ENCODE results near the gene GALNT2.

The GALNT2 gene

DNA sequence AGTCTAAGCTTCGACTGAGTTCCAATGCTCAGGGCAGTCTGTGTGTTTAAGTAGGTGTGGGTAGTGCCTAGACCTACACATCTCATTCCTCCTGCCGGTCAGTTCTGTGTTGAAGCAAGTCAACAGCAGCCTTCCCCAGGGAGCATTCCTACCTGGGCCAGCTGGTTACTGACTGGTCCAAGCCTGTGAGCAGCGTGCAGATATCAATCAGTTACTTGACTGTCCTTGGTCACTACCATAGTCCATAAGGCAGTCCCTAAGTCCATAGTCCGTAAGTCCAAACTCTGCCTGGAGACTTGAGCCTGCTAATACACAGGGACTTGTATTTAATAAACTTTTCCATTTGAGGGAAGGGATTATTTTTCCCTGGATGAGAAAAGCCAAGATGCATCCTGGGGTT, 187.2 kb downstream of the GALNT2 start:
- FAIRE-seq (no peak), DNase-seq (ENCODE audit: low spot score) (no peak)

DNA sequence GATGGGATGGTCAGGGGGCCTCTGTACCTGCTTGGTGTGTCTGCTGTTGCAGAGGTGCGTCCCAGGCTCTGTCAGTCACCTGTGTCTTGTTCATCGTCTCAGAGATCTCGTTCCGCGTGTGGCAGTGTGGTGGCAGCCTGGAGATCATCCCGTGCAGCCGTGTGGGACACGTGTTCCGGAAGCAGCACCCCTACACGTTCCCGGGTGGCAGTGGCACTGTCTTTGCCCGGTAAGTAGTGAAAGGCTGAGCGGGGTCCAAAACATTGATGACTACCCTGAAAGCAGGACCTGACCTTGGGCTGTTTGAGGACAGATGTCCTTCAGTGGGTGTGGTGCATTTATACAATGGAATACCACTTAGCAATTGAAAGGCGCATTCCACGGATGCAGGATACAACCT, 188.1 kb downstream of the GALNT2 start:
- DNase-seq (ENCODE audit: low spot score) (no peak), FAIRE-seq (no peak)

DNA sequence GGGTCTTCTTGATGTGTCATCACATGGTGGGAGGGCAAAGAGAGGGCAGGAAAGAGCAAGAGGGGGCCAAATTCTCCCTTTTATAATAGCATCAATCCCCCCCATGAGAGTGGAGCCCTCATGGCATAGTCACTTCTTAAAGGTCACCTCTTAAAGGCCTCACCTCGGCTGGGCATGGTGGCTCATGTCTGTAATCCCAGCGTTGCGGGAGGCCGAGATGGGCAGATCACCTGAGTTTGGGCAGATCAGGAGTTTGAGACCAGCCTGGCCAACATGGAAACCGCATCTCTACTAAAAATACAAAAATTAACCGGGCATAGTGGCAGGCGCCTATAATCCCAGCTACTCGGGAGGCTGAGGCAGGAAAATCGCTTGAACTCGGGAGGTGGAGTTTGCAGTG, 189.0 kb downstream of the GALNT2 start:
- DNase-seq (ENCODE audit: low spot score) = no peak
- FAIRE-seq = no peak

DNA sequence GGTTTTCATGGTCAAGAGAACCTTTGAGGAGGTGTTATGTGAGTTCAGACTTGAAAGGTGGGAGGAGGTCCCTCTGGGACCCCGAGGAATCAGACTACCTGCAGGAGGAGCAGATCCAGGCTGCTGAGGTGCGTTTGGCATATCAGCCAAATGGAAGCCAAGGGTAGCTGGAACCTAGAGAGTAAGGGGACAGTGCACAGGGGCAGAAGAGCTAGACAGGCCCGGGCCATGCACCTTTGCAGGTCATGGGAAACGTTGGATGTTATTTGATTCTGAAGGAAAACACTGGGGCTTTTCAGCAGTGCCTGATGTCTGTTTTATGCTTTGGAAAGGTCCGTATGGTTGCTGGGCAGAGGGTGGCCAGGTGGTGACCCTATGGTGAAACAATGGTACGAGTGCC, 189.9 kb downstream of the GALNT2 start:
- no peak for FAIRE-seq
- no peak for DNase-seq (ENCODE audit: low spot score)

DNA sequence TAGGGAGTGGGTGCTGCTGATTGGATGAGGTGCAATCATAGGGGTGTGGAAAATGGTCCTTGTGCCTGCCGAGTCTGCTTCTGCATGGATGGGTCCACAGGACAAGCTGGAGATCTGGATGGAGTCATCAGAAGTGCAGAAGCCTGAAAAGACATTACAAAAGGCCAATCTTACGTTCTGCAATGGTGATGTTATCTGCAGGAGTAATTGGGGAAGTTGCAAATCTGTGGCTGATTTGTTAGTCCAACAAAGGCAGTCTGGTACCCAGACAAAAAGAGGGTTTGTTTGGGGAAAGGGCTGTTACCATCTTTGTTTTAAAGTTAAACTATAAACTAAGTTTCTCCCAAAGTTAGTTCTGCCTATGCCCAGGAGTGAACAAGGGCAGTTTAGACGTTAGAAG, 192.6 kb downstream of the GALNT2 start:
- no peak for DNase-seq (ENCODE audit: low spot score)
- FAIRE-seq = no peak

DNA sequence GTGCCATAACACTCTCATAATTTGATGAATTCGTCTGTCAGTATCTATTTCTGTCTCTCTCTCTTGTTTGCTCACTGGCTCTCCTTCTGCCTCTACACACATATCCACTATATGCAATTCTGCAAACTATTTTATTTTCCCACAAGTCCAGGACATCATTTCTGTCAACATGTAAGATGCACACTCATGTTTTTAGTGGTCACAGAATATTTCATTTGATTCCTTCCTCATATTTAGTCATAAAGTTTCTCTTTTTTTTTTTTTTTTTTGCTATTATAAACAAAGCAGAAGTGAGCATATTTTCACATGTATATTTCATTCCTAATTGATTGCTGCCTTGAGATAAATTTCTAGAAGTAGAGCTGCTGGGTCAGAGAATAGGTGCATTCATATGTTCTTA, 193.8 kb downstream of the GALNT2 start:
- FAIRE-seq (no peak), DNase-seq (ENCODE audit: low spot score) (no peak)

DNA sequence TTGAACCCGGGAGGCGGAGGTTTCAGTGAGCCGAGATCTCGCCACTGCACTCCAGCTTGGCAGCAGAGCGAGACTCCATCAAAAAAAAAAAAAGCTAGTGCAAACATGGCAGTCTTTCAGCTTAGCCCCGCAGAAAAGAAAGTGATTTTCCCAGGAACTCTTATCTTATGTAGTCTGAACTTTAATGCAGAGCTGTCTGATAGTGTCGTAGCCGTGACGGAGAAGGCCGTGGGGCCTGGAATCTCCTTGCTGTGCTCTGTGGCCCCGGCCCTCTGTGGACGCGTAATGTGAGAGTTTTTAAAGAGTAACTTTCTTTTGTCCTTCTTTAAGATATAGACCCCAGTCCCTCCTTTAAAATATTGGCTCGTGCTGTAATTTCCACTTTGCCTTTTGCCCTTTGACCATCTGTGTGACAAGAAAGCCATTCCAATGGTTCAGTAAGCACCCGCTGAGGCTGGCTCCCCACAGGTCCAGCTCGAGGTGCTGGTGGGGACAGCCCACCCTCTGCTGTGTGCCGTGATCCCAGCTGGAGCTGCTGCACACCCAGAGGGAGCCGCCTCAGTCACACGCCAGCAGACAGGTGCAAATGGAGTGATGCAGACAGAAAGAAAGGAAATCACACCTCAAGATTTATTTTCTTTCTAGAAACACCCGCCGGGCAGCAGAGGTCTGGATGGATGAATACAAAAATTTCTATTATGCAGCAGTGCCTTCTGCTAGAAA, 195.1 kb downstream of the GALNT2 start:
- DNase-seq (ENCODE audit: low spot score) (no peak), FAIRE-seq (no peak)

DNA sequence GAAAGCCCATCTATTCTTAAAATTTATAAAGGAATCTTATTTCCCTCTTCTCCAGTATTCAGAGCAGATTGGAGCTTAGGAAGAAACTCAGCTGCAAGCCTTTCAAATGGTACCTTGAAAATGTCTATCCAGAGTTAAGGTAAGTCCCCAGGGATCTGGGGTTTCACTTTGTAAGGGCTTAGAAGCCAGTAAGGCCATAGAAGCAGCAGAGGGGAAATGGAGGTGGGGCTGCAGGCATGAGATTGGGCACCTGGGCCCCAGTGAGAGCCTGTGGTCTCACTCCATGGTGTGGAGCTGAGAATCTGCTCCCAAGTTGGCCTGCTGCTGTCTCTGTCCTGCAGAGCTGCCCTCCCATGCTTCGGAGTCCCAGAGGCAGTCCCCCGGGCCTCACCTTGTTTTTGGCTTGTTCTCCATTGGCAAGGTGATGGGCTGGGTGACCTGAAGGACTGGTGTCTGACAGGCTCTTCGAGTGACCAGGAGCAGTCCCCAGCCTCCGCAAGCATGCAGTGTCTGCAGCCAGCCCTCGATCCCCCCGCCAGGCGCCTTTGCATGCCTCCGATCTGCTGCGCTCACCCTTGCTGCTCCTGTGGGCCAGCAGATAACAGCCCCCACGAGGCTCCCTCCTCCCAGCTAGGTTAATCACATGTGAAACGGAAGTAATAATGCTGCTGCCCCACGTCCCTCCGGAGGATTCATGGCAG, 196.0 kb downstream of the GALNT2 start:
- DNase-seq (ENCODE audit: low spot score) (no peak), FAIRE-seq (no peak)

DNA sequence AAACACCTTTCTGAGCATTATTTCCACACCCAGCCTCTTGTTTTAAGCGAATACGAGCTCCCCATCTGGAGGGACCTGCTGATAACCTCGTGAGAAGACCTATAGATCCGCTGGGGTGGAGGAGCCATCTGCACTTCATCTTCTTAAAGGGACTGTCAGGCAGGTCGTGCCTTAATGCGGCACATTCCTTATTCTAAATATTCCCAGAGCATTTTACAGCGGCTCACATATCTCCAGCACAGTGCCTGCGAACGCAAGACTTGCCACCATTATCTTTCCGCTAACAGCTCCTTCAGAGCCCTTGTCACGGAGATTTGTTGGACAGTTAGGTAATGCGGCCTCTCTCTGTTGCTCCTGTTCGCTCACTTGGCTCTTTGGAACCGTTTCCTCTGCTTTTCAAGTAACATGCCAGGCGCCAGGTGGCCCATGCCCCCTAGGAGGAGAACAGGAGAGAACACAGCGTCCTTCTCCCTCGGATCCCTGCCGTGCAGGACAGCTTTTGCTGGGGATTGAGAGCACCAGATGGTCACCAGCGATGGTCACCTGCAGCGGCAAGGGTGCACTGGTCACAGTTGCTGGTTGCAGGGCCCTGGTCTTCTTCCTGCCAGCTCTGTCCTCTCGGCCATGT, 196.6 kb downstream of the GALNT2 start:
- FAIRE-seq = no peak
- no peak for DNase-seq (ENCODE audit: low spot score)

DNA sequence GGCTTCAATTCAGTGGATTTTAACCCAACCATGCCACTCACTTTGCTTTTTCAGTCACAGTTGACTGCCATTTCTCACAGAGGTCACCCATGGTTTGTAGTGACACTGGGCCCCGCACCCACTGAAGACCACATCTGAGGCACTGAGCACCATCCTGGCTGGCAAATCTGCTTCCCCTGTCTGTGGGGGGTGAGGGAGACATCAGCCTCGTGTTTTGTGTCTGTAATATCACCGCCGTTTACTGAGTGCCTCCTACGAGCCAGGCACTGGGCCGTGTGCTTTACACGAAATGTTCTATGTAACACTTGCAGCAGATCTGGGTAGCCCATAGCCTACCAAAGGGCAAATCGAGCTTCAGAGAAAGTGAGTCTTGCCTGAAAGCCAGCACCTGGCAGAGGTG, 197.3 kb downstream of the GALNT2 start:
- DNase-seq (ENCODE audit: low spot score) = no peak
- FAIRE-seq = no peak

DNA sequence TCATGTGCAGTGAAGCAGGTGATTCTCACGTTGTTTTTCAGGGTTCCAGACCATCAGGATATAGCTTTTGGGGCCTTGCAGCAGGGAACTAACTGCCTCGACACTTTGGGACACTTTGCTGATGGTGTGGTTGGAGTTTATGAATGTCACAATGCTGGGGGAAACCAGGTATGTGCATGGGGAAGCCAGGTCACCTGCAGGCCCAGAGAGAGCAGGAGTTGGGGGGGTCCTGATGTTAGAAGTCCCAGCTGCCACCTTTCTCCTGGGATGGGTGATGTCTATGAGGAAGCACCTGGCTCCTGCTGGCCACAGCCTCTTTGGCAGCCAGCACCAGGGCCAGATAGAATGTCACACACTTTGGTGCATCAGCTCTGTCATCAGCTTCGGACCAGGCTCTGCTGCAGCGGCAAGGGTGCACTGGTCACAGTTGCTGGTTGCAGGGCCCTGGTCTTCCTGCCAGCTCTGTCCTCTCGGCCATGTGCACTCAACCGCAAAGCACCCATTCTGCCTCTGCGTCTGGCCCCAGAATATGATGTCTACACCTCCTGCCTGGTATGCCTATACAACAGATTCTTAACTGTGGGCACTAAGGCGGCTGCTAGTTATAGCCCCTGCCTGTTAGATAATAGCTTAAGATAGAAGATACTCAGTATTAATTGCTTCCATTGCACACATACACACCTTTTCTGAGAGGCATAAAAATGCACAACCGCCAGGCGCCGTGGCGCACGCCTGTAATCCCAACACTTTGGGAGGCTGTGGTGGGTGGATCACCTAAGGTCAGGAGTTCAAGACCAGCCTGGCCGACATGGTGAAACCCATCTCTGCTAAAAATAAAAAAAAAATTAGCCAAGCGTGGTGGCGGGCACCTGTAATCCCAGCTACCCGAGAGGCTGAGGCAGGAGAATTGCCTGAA, 198.4 kb downstream of the GALNT2 start:
- DNase-seq (ENCODE audit: low spot score) (no peak), FAIRE-seq (no peak)

DNA sequence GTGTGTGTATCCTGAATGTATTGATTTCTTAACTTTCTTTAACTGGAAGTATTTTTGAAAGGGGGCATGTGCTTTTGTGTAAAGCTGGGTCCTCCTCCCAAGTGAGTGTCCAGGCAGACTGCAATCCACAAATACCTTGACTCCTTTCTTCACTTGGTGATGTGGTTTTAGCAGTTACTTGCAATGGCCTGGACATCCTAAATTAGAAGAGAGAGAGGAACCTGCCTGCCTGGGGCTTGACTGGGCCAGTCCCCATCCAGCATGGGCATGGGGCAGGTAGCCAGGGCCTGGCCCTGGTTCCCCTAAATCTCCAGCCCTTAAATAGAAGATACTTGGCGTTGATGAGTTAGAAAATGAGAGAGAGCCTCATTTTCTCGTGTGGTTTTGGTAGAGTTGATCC, 199.4 kb downstream of the GALNT2 start:
- FAIRE-seq = no peak
- no peak for DNase-seq (ENCODE audit: low spot score)

DNA sequence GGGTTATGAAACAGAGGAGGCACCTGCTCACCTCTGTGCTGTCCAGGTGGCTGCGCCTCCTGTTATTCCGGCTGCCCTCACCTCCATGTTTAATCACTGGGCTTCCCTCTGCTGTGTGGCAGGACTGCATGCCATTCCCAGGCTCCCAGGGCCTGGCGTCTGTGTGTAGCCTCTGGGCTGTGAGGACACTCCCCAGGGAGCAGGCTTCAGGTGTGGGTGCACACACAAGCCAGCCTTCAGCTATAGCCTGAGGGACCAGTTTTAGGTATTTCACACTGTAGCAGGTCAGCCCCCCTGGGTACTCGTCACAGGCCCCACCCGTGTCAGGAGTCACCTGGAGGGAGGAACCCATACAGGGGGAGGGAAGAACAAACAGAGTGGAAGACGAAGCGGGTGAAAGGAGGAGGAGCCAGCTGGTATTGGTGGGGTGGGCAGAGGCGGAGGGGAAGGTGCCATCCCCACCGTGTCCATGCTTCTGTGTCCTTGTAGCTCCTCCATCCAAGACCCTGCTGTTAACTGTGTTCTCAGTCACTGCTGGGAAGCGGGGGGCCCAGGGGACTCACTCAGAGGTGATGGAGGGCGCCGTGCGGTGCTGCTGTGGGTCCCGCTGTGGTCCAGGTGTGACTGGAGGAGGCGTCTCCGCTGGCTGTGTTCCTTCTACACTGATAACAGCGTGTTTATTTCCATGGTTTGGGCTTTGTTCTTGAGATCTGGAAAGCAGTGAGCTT, 200.5 kb downstream of the GALNT2 start:
- no peak for FAIRE-seq
- no peak for DNase-seq (ENCODE audit: low spot score)

DNA sequence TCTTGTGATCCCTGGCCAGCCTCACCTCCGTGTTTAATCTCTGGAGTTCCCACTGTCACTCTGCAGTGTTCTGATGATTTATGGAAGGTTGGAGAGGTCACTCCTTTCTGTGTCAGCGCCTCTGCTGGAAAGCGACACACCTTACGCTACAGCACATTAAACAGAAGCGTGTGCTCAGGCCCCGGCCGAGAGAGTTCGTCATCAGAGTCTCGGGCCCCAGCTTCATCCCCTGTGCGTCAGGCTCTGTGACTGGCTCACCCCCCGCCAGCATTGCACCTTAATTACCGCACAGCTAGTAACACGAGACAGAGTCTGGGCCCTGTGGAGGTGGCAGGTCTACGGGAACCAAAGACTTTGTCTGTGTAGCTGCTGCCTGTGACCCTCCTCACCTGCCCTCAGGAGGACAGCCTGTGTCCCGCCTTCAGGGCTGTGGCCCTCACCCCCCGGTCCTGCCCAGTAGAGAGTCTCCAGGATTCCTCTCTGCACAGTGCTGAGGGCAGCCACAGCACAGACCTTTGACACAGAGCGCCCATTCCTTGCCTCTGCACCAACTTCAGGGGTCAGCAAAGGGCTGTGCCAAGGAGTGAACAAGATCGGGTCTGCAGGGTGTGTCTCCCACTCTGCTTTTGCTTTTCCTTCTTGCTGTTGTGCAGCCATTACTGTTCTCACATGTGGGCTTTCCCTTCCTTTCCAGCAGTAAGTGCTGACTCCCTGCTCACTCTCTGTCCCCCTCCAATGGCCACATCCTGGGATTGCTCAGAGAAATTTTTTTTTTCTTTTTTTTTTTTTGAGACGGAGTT, 201.5 kb downstream of the GALNT2 start:
- DNase-seq (ENCODE audit: low spot score) = peak; percentile 56

DNA sequence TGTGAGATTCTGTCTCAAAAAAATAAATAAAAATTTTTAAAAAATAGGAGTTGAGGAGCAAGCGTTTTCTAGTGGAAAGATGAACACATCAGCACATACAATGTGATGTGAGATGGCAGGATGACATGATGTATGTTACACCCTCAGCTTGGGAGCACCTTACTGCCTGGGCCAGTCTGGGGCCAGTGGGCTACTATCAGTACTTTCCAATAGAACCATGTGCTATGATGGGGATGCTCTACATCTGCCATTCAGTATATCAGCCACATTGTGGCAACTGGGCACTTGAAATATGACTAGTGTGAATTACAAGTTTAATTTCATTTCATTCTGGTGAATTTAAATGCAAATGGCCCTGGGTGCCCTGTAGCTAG, 203.1 kb downstream of the GALNT2 start:
- FAIRE-seq (no peak), DNase-seq (ENCODE audit: low spot score) (no peak)

More for the DNA sequence above, 201.5 kb downstream of the GALNT2 start:
- peak; percentile 30 for FAIRE-seq

DNA sequence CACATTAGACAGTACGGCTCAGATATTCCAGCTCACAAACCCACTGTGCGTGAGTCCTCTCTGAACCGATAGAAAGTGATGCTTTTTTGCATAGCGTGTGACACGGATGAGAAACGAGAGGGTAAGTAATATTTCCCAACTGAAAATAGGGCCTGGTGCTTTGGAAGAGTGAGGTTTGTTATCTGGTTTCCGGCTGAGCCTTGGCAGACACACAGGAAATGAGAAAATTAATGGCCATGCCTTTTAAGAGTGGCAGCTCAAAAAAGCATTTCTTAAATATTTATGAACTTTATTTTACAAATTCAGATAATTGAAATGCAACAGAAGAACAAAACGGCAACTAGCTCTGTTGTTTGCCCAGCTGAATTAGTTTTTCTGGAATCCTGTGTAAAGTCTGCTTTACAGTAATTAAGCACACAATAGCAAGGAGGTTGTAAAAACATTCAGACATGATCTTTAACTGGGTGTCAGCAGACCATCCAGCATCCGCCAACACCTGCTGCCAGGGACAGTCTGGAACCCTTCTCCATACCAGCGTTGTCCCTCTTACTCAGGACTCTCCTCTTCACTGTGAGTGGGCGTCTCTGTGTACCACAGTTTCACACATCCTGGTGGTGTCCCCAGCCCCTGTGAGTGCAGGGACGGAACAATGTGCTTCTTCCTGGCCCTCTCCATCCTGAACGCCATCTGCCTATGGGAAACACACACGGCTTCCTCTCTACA, 203.7 kb downstream of the GALNT2 start:
- no peak for DNase-seq (ENCODE audit: low spot score)
- FAIRE-seq = no peak

DNA sequence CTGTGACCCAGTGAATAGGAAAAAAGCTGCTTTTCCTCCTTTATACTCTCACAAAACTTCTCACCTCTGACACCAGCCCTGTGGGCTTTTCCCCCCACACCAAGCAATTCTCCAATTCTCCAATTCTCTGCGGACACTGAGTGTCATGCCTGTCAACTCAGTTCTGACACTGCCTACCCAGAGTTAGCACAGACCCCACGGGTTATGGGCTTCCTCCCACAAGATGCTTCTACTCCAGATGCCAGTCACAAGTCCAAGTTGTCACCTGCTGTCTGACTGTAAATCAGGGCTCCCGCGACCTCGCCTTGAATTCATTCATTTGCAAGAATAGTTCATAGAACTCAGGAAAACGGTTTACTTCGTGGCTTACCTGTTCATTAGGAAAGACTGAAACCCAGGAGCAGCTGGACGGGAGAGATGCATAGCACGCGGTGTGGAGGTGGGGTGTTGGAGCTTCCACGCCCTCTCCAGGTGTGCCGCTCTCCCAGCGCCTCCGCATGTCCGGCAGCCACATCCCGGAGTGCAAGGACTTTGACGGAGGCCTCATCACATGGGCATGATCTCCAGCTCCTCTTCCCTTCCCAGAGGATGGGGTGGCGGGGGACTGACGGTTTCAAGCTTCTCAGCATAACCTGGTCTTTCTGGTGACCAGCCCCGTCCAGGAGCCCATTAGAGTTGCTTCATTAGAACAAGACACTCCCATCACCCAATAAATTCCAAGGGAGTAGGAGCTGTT, 204.4 kb downstream of the GALNT2 start:
- no peak for DNase-seq (ENCODE audit: low spot score)
- no peak for FAIRE-seq

DNA sequence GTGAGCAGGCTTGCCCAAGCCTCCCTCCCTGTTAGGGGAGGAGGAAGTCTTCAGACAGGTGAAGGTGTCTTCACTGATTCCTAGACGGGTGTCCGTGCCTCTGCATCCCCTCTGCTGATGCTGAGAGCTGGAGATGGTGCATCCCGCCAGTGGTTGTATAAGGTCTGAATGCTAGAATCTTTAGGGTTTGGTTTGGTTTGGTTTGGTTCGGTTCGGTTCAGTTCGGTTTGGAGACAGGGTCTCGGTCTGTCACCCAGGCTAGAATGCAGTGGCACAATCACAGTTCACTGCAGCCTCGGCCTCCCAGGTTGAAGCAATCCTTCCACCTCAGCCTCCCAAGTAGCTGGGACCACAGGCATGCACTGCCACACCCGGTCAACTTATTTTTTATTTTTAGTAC, 205.5 kb downstream of the GALNT2 start:
- DNase-seq (ENCODE audit: low spot score) (no peak), FAIRE-seq (no peak)

DNA sequence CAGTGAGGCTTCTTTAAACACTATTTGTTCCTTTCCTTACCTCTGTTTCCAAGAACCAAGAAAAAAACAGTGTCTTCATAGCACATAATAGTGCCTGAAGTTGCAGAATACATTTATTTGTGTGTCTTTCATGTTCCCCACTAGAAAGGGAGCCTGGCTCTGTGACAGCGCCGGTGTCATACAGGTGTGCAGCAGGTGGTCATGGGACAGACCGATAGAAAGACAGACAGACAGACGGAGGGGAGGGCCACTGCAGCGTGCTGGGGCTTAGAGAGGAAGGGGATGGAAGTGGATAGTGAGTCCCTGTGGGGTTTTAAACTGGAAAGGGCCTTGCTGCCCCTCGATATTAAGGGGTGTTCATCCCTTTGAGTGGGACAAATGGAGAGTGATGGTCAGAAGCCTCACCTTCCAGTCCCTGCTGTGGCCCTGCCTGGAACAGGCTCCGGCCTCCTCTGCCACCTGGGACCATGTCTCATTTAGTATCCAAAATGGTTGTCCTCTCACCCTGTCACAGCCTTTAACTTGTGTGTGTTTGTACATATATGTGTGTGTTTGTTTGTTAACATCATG, 206.2 kb downstream of the GALNT2 start:
- DNase-seq (ENCODE audit: low spot score) (no peak), FAIRE-seq (no peak)
